ENCODE measurements around the gene RBMS3.

DNA sequence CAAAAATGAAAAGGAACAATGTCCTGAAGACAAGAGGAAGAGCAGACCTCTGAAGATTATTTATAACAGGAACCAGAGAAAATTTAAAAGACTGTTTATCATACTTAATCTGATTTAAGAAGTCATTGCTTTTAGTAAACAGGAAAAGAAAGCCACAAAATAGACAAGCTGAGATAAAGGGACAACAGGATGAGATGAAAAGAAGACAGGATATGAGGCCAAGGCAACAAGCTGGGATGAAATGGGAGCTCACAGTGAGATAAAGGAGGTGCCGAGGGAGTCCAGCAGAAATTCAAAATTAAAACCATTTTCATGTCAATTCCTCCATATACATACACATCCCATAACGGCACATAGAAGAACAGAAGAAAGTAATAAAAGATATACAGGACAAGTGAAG lies 277.0 kb downstream of the RBMS3 start:
- TF ChIP-seq ELF4 (IDR thresholded peaks at IDR 0.05) (no peak), PKNOX1 (IDR thresholded peaks at IDR 0.05) (no peak), SP1 (IDR thresholded peaks at IDR 0.05) (no peak), LEF1 (IDR thresholded peaks at IDR 0.05; ENCODE audit: borderline replicate concordance) (no peak), FOXM1 (IDR thresholded peaks at IDR 0.05; ENCODE audit: borderline replicate concordance) (no peak), BHLHE40 (IDR thresholded peaks at IDR 0.05; ENCODE audit: borderline replicate concordance) (no peak), ARNT (IDR thresholded peaks at IDR 0.05) (no peak), SUZ12 (IDR thresholded peaks at IDR 0.05) (no peak), NFRKB (IDR thresholded peaks at IDR 0.05) (no peak), ZNF384 (IDR thresholded peaks at IDR 0.05) (no peak)

All from HEK293T (cell line).